UCSD-AML1 (cell line): ENCODE data around the gene CELSR1.
"Not testable (repeated sequence)": the region's sequence is repeated elsewhere in the genome, so short reads cannot be mapped to it uniquely, and the experiment has no call there.

Source experiments
- DNase-seq: peaks from one replicate; lab custom pipeline; 2025; ENCODE audit not compliant: unreplicated experiment; lab: John Stamatoyannopoulos, UW

CELSR1 gene

DNA sequence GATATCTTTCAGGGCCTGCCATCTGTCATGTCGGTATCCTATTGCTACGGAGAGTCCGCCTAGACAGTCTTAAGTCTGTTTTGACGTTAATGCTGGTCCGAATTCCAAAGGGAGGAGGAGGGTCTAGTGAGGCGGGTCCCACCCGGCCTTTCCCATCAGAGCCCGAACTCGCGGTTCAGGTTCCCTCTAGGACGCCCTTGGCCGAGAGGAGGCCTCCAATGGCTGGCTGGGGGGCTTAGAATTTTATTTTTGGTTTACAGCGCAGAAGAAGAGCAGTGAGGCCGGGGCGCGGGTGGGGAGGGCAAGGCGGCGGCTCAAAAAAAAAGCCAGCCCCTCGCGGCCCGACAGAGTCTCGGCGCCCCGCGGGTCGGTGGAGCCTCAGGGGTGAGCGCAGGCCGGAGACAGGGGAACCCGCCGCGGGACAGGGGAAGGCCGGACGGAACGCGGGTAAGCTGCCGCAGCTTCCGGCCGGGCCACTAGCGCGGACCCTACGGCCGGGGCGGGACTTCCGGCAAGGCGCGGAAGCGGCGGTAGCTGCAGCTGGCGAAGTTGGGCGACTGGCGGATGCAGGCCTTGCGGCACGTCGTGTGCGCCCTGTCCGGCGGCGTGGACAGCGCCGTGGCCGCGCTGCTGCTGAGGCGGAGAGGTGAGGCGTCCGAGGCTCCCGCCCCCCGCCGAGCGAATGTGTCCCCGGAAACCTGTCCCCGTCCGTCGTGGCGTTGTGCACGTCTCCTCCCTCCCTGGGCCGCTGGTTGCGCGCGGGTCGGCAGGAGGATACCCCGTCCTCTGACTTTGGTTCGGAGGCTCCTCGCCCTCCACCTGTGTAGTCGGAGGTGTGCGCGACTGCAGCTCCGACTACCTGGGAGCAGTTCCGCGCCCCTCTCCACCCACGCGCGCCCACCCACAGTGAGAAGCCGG, 202.0 kb downstream of the CELSR1 start, which contains the start of gene TRMU:
TRMU (plus strand) TSS at position 514 of the 918 bp plus-strand sequence; CDS start at position 565, 51 bp downstream.
- peak; percentile 90 for DNase-seq

- no peak for DNase-seq
Measured at GRCh38 chr22:46331496-46331895, 205.9 kb downstream of the CELSR1 start.

DNA sequence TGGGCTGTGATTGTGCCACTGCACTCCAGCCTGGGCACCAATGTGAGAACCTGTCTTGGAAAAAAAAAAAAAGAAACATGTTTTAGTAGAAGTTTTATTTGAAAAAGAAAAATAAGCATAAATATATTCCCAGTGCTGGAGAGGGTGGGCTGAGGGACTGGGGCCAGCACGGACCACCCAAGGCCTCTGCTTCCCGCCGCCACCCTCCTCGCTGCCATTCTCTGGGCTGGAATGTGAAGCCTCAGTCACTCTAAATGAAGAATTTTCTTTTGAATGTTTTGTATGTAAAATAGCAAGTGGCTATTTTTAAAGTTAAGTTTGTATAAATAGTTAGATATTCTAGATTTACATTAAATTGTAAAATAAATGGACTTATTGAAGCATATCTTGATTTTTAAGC, 207.0 kb downstream of the CELSR1 start:
- DNase-seq: no peak

- no peak for DNase-seq
Measured at GRCh38 chr22:46329616-46330015, 207.8 kb downstream of the CELSR1 start.

DNA sequence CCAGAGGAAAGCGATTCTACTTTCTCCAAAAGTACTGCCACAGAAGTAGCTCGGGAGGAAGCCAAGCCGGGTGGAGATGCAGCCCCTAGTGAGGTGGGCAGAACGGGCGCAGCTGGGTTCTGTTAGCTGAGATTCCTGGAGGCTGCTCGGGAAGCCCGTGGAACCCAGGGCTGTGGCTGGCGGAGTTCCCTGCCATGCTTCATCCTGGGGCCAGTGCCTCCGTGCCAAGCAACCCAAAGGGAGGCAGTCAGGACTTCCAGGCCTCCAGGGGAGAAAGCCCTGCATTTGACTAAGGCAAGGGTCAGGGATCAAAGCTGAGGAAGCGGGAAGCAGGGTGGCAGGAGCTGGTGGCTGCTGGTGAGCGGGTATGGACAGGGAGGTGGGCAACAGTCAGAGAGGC, 208.6 kb downstream of the CELSR1 start:
- no peak for DNase-seq

- DNase-seq: no peak
Measured at GRCh38 chr22:46327691-46328465, 209.5 kb downstream of the CELSR1 start.

- no peak for DNase-seq
Measured at GRCh38 chr22:46326066-46326680, 211.2 kb downstream of the CELSR1 start.

- DNase-seq: no peak
Measured at GRCh38 chr22:46323162-46323561, 214.3 kb downstream of the CELSR1 start.

DNA sequence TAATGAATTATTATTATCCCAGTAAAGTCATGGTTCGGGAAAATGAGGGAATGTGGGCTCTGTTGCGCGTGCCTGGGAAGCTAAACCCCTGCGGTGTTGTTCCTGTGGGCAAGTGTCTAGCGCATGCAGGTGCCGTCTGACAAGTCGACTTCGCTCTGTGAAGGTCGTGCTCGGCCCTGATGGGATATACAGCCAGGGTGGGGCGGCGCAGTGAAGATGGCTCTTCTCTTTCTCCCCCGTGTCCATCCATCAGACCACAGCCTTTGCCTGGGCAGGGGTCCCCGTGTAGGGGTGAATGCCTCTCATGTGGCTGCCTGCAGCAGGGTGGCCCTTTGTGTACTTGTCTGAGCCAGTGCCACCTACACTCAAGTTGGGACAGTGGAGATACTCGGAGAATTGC, 214.7 kb downstream of the CELSR1 start:
- DNase-seq: no peak

DNA sequence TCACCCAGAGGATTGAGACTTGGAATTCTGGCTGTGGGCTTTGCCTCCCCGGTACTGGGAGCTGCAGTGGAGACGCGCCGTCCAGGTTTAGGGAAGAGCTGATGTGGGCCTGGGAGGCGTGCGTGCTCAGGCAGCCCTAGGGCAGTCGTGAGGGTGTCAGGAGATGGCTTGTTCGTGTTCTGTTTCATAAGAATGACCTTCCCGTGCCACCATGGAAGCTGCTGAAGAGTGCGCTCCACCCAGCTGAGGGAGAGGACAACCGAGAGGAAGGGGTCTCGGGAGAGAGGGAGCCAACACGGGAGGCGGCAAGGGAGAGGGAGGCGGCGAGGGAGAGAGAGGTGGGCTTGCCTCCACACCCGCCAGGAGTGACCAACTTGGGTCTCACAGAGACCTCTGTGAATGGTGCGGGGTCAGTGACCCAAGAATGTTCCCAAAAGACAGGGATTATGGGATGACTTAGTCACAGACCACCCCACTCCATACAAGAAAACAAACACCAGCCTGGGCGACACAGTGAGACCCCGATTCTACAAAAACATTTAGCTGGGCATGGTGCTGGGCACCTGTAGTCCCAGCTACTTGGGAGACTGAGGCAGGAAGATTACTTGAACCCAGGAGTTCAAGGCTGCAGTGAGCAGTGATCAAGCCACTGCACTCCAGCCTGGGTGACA, 216.6 kb downstream of the CELSR1 start:
- DNase-seq: no peak

DNA sequence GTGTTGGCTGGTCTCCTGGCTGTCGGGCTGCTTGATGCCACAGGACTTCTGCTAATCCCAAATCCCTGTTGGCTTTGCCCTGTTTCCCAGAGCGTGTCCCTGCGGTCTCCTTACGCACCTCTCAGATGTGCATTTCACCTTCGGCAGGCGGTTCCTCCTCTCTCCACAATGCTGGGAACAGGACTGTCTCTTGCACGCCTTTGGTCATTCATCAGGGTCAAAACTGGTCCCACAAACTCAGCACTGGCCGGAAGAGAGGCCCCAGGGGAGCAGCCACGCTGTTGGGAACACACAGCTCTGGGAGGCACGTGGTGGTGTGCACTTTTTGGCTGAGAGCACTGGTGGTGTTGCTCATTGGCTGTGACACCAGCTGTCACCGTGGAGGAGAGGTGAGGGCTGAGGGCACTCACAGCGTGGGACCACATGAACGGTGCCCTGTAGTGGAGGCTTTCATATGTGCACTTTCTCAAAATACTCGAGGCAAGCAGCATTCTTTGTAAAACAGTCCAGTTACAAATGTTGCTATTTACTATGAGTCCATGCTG, 217.2 kb downstream of the CELSR1 start:
- DNase-seq: no peak

DNA sequence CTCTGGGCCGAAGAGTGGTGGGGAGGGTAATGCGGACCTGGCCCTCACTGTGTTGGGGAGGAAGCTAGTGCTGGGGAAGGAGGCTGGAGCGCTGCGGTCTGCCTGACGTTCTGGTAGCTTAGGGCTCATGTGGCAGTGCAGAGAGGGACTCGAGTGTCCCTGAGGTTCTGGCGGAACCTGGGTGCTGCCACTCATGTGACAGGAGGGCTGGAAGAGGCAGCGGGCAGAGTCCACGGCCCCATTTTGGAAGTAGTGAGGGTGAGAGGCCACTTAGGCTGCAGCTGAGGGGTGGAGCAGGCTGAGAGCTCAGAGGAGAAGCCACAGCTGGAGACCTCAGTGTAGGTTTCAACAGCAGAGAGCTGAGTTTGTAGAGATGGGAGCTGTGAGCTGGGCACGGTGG, 218.1 kb downstream of the CELSR1 start:
- DNase-seq: no peak

- DNase-seq: no peak
Measured at GRCh38 chr22:46318576-46318975, 218.8 kb downstream of the CELSR1 start.

- no peak for DNase-seq
Measured at GRCh38 chr22:46317646-46318045, 219.8 kb downstream of the CELSR1 start.

- DNase-seq: no peak
Measured at GRCh38 chr22:46315976-46316375, 221.4 kb downstream of the CELSR1 start.

DNA sequence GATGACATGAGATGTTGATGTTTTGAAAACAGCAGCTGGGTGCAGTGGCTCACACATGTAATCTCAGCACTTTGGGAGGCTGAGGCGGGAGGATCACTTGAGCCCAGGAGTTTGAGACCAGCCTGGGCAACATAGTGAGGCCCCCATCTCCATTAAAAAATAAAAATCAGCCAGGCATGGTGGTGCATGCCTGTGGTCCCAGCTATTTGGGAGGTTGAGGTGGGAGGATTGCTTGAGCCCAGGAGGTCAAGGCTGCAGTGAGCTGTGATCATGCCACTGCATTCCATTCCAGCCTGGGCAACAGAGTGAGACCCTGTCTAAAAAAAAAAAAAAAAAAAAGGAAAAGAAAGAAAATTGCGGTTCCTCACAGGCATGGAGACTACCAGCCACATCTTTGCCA, 224.6 kb downstream of the CELSR1 start:
- DNase-seq: not testable (repeated sequence)

DNA sequence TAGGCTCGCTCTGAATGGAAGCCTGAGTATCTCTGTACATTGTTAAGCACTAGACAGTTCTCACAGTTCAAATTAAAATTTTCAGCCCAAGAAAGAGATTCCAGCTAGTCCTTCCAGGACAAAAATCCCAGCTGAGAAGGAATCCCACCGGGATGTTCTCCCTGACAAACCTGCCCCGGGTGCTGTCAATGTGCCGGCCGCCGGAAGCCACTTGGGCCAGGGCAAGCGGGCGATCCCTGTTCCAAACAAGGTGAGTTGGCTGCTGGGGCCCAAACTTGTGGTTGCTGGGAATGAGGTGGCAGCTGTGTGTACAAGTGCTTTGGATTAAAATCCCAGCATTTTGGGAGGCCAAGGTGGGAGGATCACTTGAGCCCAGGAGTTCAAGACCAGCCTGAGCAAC, 225.4 kb downstream of the CELSR1 start:
- no peak for DNase-seq
